AML-193 (cell line): ENCODE measurements around the gene EVX2.

Source experiments
- DNase-seq, 2 experiments: peaks; one replicate each; lab custom pipeline; 2025; lab: John Stamatoyannopoulos, UW

Gene EVX2

GRCh38 chr2:176066645-176067588, 16.8 kb downstream of the EVX2 start:
- DNase-seq, result no peak

- no peak for DNase-seq
Observed at GRCh38 chr2:176063958-176064357, 19.8 kb downstream of the EVX2 start.

GRCh38 chr2:176056406-176056805, 27.4 kb downstream of the EVX2 start:
- no peak for DNase-seq

GRCh38 chr2:176039375-176039774, 44.4 kb downstream of the EVX2 start:
- DNase-seq, result peak; percentile 30 to 43

GRCh38 chr2:176038694-176039093, 45.1 kb downstream of the EVX2 start:
- DNase-seq, result no peak

GRCh38 chr2:176035013-176035691, 48.6 kb downstream of the EVX2 start:
- no peak for DNase-seq

GRCh38 chr2:176027806-176028205, 56.0 kb downstream of the EVX2 start:
- no peak for DNase-seq
